Measurements from ENCODE around the gene RALGAPB.

The RALGAPB gene

DNA sequence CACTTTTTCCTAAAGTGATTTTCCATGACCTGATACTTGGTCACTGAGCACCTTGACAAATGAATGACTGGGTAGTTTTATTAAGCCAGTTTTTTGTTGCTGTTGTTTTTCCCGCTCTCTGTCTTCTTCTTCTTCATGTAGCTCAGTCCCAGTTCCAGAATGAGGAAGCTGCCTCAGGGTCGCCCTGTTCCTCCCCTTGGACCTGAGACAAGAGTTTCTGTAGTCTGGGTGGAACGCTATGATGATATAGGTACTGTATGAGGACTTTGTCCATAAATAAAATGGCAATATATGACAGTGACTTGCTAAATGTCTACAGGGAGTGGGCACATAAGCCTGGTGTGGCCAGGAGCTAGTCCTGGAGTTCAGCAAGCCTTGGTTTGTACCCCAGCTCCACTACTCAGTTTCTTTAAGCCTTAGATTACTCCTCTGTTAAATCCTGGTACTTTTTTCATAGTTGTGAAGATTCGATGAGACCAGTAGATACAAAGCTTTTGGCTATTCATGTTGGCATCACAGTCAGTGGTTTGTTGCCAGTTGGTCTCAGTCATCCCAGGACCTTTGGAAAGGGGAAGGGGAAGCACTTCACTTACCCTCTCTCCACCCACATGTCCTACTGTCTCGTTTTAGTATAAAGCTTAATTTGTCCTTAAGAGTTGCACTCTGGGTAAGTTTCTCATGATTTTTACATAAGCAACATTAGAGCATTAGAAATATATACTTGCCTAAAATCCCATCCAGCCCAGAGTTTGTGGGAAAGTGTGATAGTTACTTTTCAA, 97.3 kb downstream of the RALGAPB start:
- no peaks in the 10 kb centered on the region for H3K9me3 ChIP-seq (ENCODE audit: control insufficient read depth, insufficient read depth, low read depth, low read length)
- H3K36me3 ChIP-seq (ENCODE audit: control insufficient read depth in 2 of 2, insufficient read depth in 1 of 2, low read length in 2 of 2) = peaks cover 0 to 81% of the 10 kb centered on the region in 2 experiments; a peak in 1 of 3 replicates
- ChIA-PET POLR2A (no interaction called here), CTCF (interaction anchor here (0.6 to 0.7 kb wide), 2 partner anchors 49 to 124 kb away, joined by 3 read pairs; no protein-coding TSS in a partner anchor)
- no peak overlapping the region for H3K4me3 ChIP-seq (ENCODE audit: low read depth, low read length)
- TF ChIP-seq ZNF701 (tag by site-specific recombination; IDR thresholded peaks at IDR 0.05) (no peak), ZNF26 (tag by site-specific recombination; IDR thresholded peaks at IDR 0.05) (no peak), ZNF138 (tag by site-specific recombination; IDR thresholded peaks at IDR 0.05; ENCODE audit: borderline replicate concordance) (no peak), ZNF623 (tag by site-specific recombination; IDR thresholded peaks at IDR 0.05) (no peak), MEIS1 (CRISPR knock-in tag; IDR thresholded peaks at IDR 0.05; ENCODE audit: borderline replicate concordance) (no peak), ZNF114 (tag by site-specific recombination; IDR thresholded peaks at IDR 0.05) (no peak), GLI4 (tag by site-specific recombination; IDR thresholded peaks at IDR 0.05) (no peak)
- no peaks in the 10 kb centered on the region for H3K4me1 ChIP-seq (ENCODE audit: control insufficient read depth, insufficient read depth, low read length)
- H3K27ac ChIP-seq (ENCODE audit: extremely low read depth, low read depth, low read length) = no peak overlapping the region

DNA sequence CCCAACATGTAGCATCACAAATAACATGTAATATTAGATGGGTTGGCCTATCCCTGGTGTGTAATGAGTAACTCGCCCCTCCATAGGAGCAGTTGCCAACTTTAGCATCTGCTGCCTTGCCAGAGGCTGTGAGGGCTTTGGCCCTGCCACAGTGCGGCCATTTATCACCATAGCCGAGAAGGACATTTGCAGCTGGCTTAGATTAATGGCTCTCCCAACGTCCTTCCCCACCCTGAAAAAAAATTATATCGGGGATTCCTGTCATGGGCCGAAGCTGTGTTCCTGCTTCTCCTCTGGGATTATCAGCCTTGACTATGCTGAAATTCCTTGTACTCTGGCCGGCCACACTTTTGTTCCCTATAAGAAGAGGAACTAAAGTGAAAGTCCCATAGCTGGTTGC, 100.8 kb downstream of the RALGAPB start:
- Histone ChIP-seq H3K9me3 (ENCODE audit: control insufficient read depth, insufficient read depth, low read depth, low read length) (no peaks in the 10 kb centered on the region), H3K27ac (ENCODE audit: extremely low read depth, low read depth, low read length) (no peak overlapping the region), H3K4me1 (ENCODE audit: control insufficient read depth, insufficient read depth, low read length) (no peaks in the 10 kb centered on the region), H3K36me3 (ENCODE audit: control insufficient read depth in 2 of 2, insufficient read depth in 1 of 2, low read length in 2 of 2) (peaks cover 0 to 69% of the 10 kb centered on the region in 2 experiments; a peak in 1 of 3 replicates), H3K4me3 (ENCODE audit: low read depth, low read length) (no peak overlapping the region)
- POLR2A ChIA-PET = no interaction called here
- CTCF ChIA-PET = no interaction called here
- TF ChIP-seq ZFP41 (tag by site-specific recombination; IDR thresholded peaks at IDR 0.05; ENCODE audit: borderline replicate concordance) = no peak
- TF ChIP-seq ZNF221 (tag by site-specific recombination; IDR thresholded peaks at IDR 0.05; ENCODE audit: borderline replicate concordance) = no peak
- no peak for TF ChIP-seq ZNF558 (tag by site-specific recombination; IDR thresholded peaks at IDR 0.05)
- TF ChIP-seq ZNF544 (tag by site-specific recombination; IDR thresholded peaks at IDR 0.05) = no peak
- TF ChIP-seq, protein P1, sequence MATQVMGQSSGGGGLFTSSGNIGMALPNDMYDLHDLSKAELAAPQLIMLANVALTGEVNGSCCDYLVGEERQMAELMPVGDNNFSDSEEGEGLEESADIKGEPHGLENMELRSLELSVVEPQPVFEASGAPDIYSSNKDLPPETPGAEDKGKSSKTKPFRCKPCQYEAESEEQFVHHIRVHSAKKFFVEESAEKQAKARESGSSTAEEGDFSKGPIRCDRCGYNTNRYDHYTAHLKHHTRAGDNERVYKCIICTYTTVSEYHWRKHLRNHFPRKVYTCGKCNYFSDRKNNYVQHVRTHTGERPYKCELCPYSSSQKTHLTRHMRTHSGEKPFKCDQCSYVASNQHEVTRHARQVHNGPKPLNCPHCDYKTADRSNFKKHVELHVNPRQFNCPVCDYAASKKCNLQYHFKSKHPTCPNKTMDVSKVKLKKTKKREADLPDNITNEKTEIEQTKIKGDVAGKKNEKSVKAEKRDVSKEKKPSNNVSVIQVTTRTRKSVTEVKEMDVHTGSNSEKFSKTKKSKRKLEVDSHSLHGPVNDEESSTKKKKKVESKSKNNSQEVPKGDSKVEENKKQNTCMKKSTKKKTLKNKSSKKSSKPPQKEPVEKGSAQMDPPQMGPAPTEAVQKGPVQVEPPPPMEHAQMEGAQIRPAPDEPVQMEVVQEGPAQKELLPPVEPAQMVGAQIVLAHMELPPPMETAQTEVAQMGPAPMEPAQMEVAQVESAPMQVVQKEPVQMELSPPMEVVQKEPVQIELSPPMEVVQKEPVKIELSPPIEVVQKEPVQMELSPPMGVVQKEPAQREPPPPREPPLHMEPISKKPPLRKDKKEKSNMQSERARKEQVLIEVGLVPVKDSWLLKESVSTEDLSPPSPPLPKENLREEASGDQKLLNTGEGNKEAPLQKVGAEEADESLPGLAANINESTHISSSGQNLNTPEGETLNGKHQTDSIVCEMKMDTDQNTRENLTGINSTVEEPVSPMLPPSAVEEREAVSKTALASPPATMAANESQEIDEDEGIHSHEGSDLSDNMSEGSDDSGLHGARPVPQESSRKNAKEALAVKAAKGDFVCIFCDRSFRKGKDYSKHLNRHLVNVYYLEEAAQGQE (tag by site-specific recombination; IDR thresholded peaks at IDR 0.05) = no peak
- TF ChIP-seq AEBP2 (tag by site-specific recombination; IDR thresholded peaks at IDR 0.05; ENCODE audit: borderline replicate concordance) = no peak
- TF ChIP-seq ZFHX2 (tag by site-specific recombination; conservative IDR thresholded peaks at IDR 0.05) = no peak
- no peak for TF ChIP-seq ZNF521 (tag by site-specific recombination; IDR thresholded peaks at IDR 0.05)
- no peak for TF ChIP-seq ZNF311 (tag by site-specific recombination; IDR thresholded peaks at IDR 0.05; ENCODE audit: borderline replicate concordance)
- no peak for TF ChIP-seq ZNF514 (tag by site-specific recombination; IDR thresholded peaks at IDR 0.05)
- TF ChIP-seq KLF7 (tag by site-specific recombination; IDR thresholded peaks at IDR 0.05; ENCODE audit: borderline replicate concordance) = no peak
- no peak for TF ChIP-seq ZNF350 (tag by site-specific recombination; IDR thresholded peaks at IDR 0.05)
- TF ChIP-seq GLIS2 (tag by site-specific recombination; IDR thresholded peaks at IDR 0.05) = no peak
- TF ChIP-seq ZNF501 (tag by site-specific recombination; IDR thresholded peaks at IDR 0.05) = no peak
- TF ChIP-seq, protein P2, sequence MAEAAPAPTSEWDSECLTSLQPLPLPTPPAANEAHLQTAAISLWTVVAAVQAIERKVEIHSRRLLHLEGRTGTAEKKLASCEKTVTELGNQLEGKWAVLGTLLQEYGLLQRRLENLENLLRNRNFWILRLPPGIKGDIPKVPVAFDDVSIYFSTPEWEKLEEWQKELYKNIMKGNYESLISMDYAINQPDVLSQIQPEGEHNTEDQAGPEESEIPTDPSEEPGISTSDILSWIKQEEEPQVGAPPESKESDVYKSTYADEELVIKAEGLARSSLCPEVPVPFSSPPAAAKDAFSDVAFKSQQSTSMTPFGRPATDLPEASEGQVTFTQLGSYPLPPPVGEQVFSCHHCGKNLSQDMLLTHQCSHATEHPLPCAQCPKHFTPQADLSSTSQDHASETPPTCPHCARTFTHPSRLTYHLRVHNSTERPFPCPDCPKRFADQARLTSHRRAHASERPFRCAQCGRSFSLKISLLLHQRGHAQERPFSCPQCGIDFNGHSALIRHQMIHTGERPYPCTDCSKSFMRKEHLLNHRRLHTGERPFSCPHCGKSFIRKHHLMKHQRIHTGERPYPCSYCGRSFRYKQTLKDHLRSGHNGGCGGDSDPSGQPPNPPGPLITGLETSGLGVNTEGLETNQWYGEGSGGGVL (tag by site-specific recombination; IDR thresholded peaks at IDR 0.05) = no peak
- TF ChIP-seq, protein P3, sequence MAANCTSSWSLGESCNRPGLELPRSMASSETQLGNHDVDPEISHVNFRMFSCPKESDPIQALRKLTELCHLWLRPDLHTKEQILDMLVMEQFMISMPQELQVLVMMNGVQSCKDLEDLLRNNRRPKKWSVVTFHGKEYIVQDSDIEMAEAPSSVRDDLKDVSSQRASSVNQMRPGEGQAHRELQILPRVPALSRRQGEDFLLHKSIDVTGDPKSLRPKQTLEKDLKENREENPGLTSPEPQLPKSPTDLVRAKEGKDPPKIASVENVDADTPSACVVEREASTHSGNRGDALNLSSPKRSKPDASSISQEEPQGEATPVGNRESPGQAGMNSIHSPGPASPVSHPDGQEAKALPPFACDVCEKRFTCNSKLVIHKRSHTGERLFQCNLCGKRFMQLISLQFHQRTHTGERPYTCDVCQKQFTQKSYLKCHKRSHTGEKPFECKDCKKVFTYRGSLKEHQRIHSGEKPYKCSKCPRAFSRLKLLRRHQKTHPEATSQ (tag by site-specific recombination; IDR thresholded peaks at IDR 0.05) = no peak
- no peak for TF ChIP-seq ZNF24 (tag by site-specific recombination; IDR thresholded peaks at IDR 0.05)

Measured in HEK293 (cell line).